A549 treated with dexamethasone at 1 μM for 4 hours (cell line): ENCODE results near the gene MAGEB6B. TPM values are rescaled to one million over a fixed set of nuclear protein-coding genes. Genes with fewer than 3 reads are reported as not detected.

ENCODE experiments used
- total RNA-seq: library from RNA; stranded (reverse); fragments of 200-300 nt; extraction: Qiagen RNA extraction; gene quantifications from 5 replicates; pipeline ENCODE4 v1.2.3, GENCODE V29; 2022

MAGEB6B gene, protein sequence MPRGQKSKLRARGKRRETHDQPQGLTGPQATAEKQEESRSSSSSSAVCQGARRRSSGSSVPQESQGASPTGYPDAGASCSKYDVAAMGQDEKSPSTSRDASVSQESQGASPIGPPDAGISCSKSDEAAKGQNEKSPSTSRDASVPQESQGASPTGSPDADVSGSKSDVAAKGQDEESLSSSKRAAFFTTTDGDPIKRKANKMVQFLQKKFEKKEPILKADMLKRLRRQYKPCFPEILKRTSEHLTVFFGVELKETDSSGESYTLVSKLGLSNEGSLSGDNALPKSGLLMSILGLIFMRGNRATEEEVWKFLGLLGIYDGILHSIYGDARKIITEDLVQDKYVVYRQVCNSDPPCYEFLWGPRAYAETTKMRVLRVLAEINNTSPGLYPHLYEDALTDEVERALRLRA
- total RNA-seq, result not detected in 5 replicates

DNA sequence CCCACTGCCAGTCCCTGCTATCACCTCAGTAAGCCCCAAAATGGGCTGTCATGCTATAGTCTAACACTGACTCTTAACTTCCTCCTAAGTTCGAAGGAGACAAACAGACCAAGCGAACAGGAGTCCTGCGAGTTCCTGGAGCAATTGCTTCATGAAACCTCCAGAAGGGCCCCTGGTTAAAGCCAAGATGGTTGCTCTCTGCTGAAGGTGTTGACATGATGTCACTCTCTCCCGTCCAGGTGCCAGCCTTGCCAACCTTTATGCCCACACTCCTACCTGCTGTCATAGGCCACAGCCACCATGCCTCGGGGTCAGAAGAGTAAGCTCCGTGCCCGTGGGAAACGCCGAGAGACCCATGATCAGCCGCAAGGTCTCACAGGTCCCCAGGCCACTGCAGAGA, at the start of gene MAGEB6B:
TSS of gene MAGEB6B (plus strand) at position 301 of the 400 bp plus-strand sequence. CDS start at position 301, 0 bp downstream.

DNA sequence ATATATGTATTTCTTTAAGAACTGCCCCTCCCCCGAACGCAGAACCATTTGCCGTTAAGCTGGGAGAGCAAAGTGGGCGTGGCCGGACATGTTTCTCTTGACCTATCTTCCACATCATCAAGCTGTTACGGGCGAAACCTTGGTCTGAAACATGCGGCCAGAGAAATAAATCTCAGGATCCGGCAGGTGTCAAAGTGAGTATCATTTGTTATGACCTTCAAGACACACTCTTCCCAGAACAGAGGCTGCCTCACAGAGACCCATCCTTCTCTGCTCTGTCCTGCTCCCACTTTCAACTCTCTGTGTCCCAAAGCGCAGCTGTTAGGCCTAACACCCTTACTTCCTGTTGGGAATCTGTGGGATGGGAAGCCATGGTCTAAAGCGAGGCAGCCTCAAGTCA, 22.1 kb upstream of the MAGEB6B start, which contains the start of gene MAGEB18:
TSS of gene MAGEB18 (plus strand) at position 70 of the 400 bp plus-strand sequence. CDS start 643 bp downstream, outside the sequence.

DNA sequence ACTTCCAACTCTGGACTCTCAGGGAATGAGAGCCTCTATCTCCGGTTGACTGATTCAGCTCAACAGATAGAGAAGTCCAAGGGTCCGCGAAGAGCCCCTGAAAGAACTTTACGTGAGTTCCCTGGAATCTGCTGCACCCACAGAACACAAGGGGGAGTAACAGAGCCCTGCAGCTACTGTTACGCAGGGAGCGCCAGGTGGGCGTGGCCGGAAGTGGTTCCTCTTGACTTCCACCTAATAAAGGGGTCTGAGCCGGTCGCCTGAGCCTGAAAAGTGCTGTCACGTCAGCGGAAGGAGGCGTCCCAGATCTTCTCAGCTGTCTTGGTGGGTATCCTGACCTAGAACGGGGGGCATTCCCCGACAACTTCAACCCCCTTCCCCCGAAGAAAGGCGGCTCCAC, 31.8 kb downstream of the MAGEB6B start, which contains the start of gene MAGEB6:
TSS of gene MAGEB6 (plus strand) at position 237 of the 400 bp plus-strand sequence. CDS start 1,407 bp downstream, outside the sequence.

Other genes with a start within 250 kb of the MAGEB6B start
- not detected in 5 replicates for gene MAGEB18, start 22.3 kb upstream of the MAGEB6B start, total RNA-seq
- 0.04 TPM in 1 of 5 replicates, not detected in the others for gene MAGEB6, start 31.8 kb downstream of the MAGEB6B start, total RNA-seq
- not detected in 5 replicates for gene MAGEB5, start 55.6 kb downstream of the MAGEB6B start, total RNA-seq